Activated B cell treated with CpG ODN at 0.5 μM for 24 hours (primary cell): ENCODE measurements around the gene TRIM29. TPM values are rescaled to one million over a fixed set of nuclear protein-coding genes. Genes with fewer than 3 reads are reported as not detected.

Experiments
- ATAC-seq: fragments of 200-7000 bp; cut with Tn5 transposase; one replicate; pipeline ENCODE4 v1.10.0; 2021; ENCODE audit warnings: low read depth, mild to moderate bottlenecking, moderate library complexity
- CTCF ChIA-PET: fragments of 350-600 bp; sonication (Branson Sonifier 250); formaldehyde crosslinking; loops from one replicate; lab custom pipeline; 2021; ENCODE audit warnings: antibody characterized with exemption; lab: Charles Lee
- POLR2A ChIA-PET: fragments of 350-600 bp; sonication (Branson Sonifier 250); formaldehyde crosslinking; loops from one replicate; lab custom pipeline; 2021; ENCODE audit warnings: antibody characterized with exemption; lab: Charles Lee
- DNase-seq: peaks from one replicate; pipeline ENCODE4 v3.0.0; 2022
- H3K27ac Mint-ChIP-seq: one replicate; pipeline ENCODE4 v1.8.0; 2020; ENCODE audit warnings: mixed read lengths
- H3K27me3 Mint-ChIP-seq: one replicate; pipeline ENCODE4 v1.8.0; 2021; ENCODE audit warnings: mixed read lengths
- H3K36me3 Mint-ChIP-seq: one replicate; pipeline ENCODE4 v1.8.0; 2021; ENCODE audit warnings: low read depth, mixed read lengths
- H3K4me1 Mint-ChIP-seq: one replicate; pipeline ENCODE4 v1.8.0; 2021; ENCODE audit warnings: mixed read lengths
- H3K4me3 Mint-ChIP-seq: one replicate; pipeline ENCODE4 v1.8.0; 2020; ENCODE audit warnings: mild to moderate bottlenecking, mixed read lengths
- H3K9me3 Mint-ChIP-seq: one replicate; pipeline ENCODE4 v1.8.0; 2020; ENCODE audit warnings: mixed read lengths
- intact Hi-C: fragments of 100-400 bp; cut with micrococcal nuclease; formaldehyde crosslinking; loops from one replicate; pipeline ENCODE4 v1.15.1; 2024
- total RNA-seq: library from RNA; stranded (reverse); gene quantifications from 2 replicates; pipeline ENCODE4 v1.2.3, GENCODE V29; 2022
- TF ChIP-seq, protein P1 (sequence below): fragments of 200-600 bp; IDR thresholded peaks from one replicate; pipeline ENCODE4 v1.8.0; 2022; ENCODE audit warnings: antibody characterized with exemption, mild to moderate bottlenecking

TRIM29 gene
- total RNA-seq, 1 donor from 2014 or later = not detected

DNA sequence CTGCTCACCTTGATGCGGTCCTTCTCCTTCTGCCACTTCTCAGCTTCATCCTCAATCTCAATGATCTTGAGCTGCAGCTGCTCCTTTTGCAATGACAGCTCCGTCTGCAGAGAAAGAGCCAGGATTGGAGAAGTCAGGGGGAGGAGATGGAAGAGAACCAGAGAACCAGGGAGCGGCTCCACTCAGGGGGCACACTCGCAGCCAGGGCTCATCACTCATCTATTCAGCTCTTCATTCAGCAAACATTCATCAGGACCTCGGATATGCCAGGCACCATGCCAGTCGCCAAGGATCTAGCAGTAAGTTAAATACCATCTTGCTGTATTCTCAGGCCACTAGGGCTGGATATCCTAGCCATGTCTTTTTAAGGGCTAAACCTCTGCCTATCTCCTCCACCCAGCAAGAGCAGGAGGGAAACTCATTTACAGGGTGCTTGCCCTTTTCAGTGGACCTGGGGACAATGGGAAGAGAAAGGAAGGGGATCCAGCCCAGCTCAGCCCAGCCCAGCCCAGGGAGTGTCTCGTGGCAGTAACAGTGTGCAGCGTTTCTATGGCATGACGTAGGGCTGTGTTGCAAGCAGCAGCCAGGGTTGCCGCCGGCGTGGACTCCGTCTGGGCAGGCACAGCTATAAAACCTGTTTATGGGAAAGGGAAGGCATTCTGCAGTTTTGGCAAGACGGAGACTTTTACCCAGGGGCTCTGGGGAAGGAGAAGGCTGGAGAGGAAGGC is 9.4 kb downstream of the TRIM29 start:
- Mint-ChIP-seq H3K36me3 (no peaks in the 10 kb centered on the region), H3K27ac (no peak overlapping the region), H3K4me3 (no peak overlapping the region), H3K27me3 (peaks cover 4% of the 10 kb centered on the region), H3K4me1 (no peaks in the 10 kb centered on the region), H3K9me3 (no peaks in the 10 kb centered on the region)
- ChIA-PET POLR2A (no interaction called here), CTCF (no interaction called here)
- intact Hi-C loops = no loop called here
- DNase-seq (no peak), ATAC-seq (no peak)
- TF ChIP-seq, protein P1, sequence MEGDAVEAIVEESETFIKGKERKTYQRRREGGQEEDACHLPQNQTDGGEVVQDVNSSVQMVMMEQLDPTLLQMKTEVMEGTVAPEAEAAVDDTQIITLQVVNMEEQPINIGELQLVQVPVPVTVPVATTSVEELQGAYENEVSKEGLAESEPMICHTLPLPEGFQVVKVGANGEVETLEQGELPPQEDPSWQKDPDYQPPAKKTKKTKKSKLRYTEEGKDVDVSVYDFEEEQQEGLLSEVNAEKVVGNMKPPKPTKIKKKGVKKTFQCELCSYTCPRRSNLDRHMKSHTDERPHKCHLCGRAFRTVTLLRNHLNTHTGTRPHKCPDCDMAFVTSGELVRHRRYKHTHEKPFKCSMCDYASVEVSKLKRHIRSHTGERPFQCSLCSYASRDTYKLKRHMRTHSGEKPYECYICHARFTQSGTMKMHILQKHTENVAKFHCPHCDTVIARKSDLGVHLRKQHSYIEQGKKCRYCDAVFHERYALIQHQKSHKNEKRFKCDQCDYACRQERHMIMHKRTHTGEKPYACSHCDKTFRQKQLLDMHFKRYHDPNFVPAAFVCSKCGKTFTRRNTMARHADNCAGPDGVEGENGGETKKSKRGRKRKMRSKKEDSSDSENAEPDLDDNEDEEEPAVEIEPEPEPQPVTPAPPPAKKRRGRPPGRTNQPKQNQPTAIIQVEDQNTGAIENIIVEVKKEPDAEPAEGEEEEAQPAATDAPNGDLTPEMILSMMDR = no peak

- ATAC-seq = no peak
These were observed 10.7 kb downstream of the TRIM29 start for GRCh38 chr11:120127236-120127635.

GRCh38 chr11:120126620-120127019 is 11.3 kb downstream of the TRIM29 start:
- POLR2A ChIA-PET = interaction anchor here (0.6 kb wide), 1 partner anchor 11 kb away, joined by 3 read pairs; the partner anchor contains the start of gene TRIM29
- peaks cover 2% of the 10 kb centered on the region for H3K27me3 Mint-ChIP-seq
- H3K36me3 Mint-ChIP-seq = no peaks in the 10 kb centered on the region
- CTCF ChIA-PET = no interaction called here
- ATAC-seq (no peak), DNase-seq (no peak)
- H3K9me3 Mint-ChIP-seq = no peaks in the 10 kb centered on the region
- H3K4me1 Mint-ChIP-seq = no peaks in the 10 kb centered on the region
- H3K27ac Mint-ChIP-seq = no peak overlapping the region
- H3K4me3 Mint-ChIP-seq = no peak overlapping the region
- intact Hi-C loops = no loop called here
- TF ChIP-seq, protein P1 = no peak

More at GRCh38 chr11:120127236-120127635, 10.7 kb downstream of the TRIM29 start:
- ChIA-PET CTCF (no interaction called here), POLR2A (no interaction called here)
- no peak for DNase-seq
- H3K27me3 Mint-ChIP-seq = peaks cover 4% of the 10 kb centered on the region
- intact Hi-C loops = no loop called here
- H3K27ac Mint-ChIP-seq = no peak overlapping the region
- H3K4me3 Mint-ChIP-seq = no peak overlapping the region
- no peaks in the 10 kb centered on the region for H3K9me3 Mint-ChIP-seq
- no peaks in the 10 kb centered on the region for H3K36me3 Mint-ChIP-seq
- H3K4me1 Mint-ChIP-seq = no peaks in the 10 kb centered on the region
- TF ChIP-seq, protein P1 = no peak

DNA sequence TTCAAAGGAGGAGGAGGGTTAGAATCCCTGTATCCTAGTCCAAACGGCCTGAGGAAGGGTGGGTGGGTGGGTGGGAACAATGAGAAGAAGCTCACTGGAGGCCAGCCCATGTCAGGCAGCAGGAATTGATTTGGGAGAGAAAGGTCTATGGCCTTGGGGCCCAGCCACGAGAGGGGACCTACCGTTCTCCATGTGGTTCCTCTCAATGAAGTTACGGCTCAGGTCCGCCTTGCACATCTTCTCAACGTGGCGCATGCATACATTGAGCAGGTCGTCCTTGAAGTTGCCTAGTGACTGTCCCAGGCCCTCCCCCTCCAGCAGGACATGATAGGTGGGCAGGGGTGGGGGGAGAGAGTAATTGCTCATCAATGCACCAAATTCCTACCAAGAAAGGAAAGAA is 12.4 kb downstream of the TRIM29 start:
- ChIA-PET POLR2A (no interaction called here), CTCF (no interaction called here)
- Mint-ChIP-seq H3K4me3 (no peak overlapping the region), H3K27ac (no peak overlapping the region), H3K9me3 (no peaks in the 10 kb centered on the region), H3K36me3 (no peaks in the 10 kb centered on the region), H3K27me3 (peaks cover 5% of the 10 kb centered on the region), H3K4me1 (no peaks in the 10 kb centered on the region)
- ATAC-seq (no peak), DNase-seq (no peak)
- intact Hi-C loops = no loop called here
- TF ChIP-seq, protein P1 = no peak

GRCh38 chr11:120125024-120125423 is 12.9 kb downstream of the TRIM29 start:
- H3K36me3 Mint-ChIP-seq = no peaks in the 10 kb centered on the region
- H3K4me3 Mint-ChIP-seq = no peak overlapping the region
- H3K27me3 Mint-ChIP-seq = peaks cover 5% of the 10 kb centered on the region
- no peak for ATAC-seq
- no peaks in the 10 kb centered on the region for H3K4me1 Mint-ChIP-seq
- DNase-seq = no peak
- H3K9me3 Mint-ChIP-seq = no peaks in the 10 kb centered on the region
- TF ChIP-seq, protein P1 = no peak
- H3K27ac Mint-ChIP-seq = no peak overlapping the region
- POLR2A ChIA-PET = no interaction called here
- intact Hi-C loops = no loop called here
- CTCF ChIA-PET = no interaction called here
